Measurements from ENCODE around the gene ACTG1.

The ACTG1 gene

DNA sequence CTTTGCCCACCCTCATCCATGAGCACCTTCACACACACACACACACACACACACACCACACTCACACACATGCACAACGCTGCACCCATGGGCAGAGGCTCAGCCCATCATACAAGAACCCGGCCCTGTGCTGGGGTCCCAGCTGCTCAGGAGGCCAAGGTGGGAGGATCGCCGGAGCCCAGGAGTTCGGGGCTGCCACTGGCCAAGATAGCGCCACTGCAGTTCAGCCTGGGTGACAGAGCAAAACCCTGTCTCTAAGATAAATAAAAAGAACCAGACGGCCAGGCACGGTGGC is 12.2 kb upstream of the ACTG1 start:
- H3K36me3 ChIP-seq = no peaks in the 10 kb centered on the region
- no peaks in the 10 kb centered on the region for H3K4me1 ChIP-seq
- TF ChIP-seq, protein P1, sequence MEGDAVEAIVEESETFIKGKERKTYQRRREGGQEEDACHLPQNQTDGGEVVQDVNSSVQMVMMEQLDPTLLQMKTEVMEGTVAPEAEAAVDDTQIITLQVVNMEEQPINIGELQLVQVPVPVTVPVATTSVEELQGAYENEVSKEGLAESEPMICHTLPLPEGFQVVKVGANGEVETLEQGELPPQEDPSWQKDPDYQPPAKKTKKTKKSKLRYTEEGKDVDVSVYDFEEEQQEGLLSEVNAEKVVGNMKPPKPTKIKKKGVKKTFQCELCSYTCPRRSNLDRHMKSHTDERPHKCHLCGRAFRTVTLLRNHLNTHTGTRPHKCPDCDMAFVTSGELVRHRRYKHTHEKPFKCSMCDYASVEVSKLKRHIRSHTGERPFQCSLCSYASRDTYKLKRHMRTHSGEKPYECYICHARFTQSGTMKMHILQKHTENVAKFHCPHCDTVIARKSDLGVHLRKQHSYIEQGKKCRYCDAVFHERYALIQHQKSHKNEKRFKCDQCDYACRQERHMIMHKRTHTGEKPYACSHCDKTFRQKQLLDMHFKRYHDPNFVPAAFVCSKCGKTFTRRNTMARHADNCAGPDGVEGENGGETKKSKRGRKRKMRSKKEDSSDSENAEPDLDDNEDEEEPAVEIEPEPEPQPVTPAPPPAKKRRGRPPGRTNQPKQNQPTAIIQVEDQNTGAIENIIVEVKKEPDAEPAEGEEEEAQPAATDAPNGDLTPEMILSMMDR (IDR thresholded peaks at IDR 0.05; ENCODE audit: low read depth, low read length) = no peak
- no peaks in the 10 kb centered on the region for H3K9me3 ChIP-seq
- peaks cover 25% of the 10 kb centered on the region for H3K27me3 ChIP-seq
- H3K4me3 ChIP-seq (ENCODE audit: low read depth, low read length) = no peak overlapping the region
- peak; percentile 6 for DNase-seq

GRCh38 chr17:81524039-81524864 is 11.7 kb upstream of the ACTG1 start:
- H3K4me1 ChIP-seq = no peaks in the 10 kb centered on the region
- TF ChIP-seq, protein P1 (IDR thresholded peaks at IDR 0.05; ENCODE audit: low read depth, low read length) = no peak
- DNase-seq = peak; percentile 5
- peaks cover 20% of the 10 kb centered on the region for H3K27me3 ChIP-seq
- no peak overlapping the region for H3K4me3 ChIP-seq (ENCODE audit: low read depth, low read length)
- no peaks in the 10 kb centered on the region for H3K36me3 ChIP-seq
- H3K9me3 ChIP-seq = no peaks in the 10 kb centered on the region

DNA sequence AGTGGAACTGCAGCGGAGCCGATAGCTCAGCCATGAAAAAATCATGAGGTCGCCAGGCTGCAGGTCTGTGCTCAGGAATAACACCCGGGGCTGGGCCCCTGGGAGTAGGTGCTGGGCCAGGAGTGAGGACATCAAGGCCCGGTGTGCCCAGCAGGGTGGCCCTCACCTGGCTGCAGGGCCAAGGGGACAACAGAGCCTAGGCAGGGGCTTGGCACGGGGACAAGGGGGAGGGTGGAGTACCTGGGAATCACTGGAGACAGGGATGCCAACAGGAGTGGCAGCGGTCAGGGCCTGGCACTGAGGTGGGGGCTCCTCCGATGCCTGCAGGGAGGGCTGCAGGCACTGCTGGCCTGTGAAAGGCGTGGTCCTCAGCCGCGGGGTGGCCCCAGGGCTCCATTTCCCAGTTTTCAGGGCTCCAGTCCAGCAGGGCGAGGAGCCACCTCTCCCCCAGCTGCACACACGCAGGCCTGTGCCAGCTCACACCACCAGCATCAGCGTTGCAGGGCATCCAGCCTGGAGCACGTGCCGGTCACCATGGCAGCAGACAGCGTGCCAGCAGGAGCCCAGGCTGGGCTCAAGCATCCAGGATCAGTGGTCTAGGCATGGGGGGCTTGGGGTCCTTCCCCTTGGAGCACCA is 10.9 kb upstream of the ACTG1 start:
- TF ChIP-seq, protein P1 (IDR thresholded peaks at IDR 0.05; ENCODE audit: low read depth, low read length) = no peak
- Histone ChIP-seq H3K36me3 (no peaks in the 10 kb centered on the region), H3K27me3 (peaks cover 12% of the 10 kb centered on the region)

GRCh38 chr17:81522491-81523401 is 10.1 kb upstream of the ACTG1 start:
- TF ChIP-seq, protein P1 (IDR thresholded peaks at IDR 0.05; ENCODE audit: low read depth, low read length) = peak; percentile 46; the same call in 1 of the 2 replicates
- peak; percentile 63 for DNase-seq
- no peaks in the 10 kb centered on the region for H3K4me1 ChIP-seq
- H3K9me3 ChIP-seq = no peaks in the 10 kb centered on the region
- H3K36me3 ChIP-seq = no peaks in the 10 kb centered on the region
- no peak overlapping the region for H3K4me3 ChIP-seq (ENCODE audit: low read depth, low read length)
- peaks cover 5% of the 10 kb centered on the region for H3K27me3 ChIP-seq

More for the DNA sequence above, 10.9 kb upstream of the ACTG1 start:
- Histone ChIP-seq H3K4me3 (ENCODE audit: low read depth, low read length) (no peak overlapping the region), H3K4me1 (no peaks in the 10 kb centered on the region), H3K9me3 (no peaks in the 10 kb centered on the region)
- DNase-seq = peak; percentile 42

DNA sequence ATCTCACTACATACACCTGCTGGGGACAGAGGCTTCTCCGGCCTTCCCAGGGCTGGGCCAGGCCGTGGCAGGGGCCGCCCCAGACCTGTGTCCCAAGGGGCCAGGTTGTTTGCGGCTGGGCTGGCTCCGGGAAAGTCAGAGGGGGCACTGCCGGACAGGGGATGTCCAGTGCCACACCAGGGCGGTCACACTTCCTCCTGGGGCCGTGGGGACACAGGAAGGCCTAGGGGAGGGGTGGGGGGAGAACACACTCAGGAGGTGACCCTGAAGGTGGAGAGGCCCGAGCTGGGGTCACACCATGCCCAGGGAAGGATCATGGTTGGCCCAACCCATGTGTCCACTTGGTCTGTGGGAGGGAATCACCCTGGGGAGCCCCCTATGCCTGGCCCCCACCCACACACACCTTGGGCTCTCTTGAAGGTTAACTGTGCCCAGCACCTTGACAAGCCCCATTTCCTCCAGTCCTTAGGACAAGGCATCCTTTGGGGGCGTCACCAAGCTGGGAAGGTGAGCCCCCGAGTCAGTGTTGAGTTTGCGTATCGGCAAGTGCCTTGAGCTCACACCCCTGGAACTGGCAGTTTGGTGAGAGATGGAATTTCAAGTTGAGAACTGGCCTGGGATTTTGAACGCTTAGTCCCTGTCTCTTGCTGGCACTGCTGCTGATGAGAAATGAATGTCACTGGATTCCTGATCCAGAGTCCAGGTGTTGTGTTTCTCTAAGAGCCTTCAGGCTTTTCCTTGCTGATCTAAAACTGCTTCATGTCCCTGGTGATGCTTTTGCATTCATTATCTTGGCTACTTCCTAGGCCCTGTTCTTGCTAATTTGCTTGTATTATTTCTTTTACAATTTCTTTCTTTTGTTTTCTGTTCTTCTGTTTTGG is 7.7 kb upstream of the ACTG1 start:
- Histone ChIP-seq H3K4me3 (ENCODE audit: low read depth, low read length) (no peak overlapping the region), H3K36me3 (no peaks in the 10 kb centered on the region), H3K9me3 (no peaks in the 10 kb centered on the region), H3K4me1 (no peaks in the 10 kb centered on the region), H3K27me3 (no peaks in the 10 kb centered on the region)
- no peak for DNase-seq
- TF ChIP-seq, protein P1 (IDR thresholded peaks at IDR 0.05; ENCODE audit: low read depth, low read length) = no peak

Data from BE2C (cell line).